ENCODE measurements around the gene TFCP2L1.

Gene TFCP2L1

DNA sequence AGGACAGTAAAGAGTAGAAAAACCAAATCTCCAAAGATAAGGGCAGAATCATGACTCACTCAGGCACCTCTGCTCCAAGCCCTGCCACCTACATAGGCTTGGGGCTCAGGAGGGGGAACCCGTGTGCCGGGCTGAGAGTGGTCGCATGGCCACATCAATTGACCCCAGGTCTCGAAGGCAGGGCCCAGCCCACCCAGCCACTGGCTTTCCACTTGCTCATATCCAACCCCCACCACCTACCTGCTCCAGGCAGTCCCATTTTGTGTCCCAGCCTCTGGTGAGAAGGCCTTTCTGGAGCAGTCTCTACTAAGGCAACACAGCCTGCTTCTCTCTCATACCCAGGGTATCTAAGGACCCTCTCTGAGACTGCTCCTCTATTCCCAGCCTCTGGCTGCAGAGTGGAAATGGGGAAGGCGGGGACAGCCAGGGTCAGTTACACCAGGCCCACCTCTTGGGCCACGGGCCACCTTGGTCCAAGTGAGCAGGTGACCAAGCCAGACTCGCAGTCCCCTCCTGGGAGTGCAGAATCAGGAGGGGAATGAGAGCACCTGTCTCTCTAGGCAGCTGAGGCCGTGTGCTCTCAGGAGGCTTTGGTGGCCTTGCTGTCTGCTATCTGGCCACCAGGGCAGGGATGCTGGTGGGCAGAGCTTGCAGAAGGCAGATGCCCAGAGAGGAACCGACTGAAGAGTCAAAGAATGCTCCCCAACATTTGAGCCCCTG lies 20.8 kb downstream of the TFCP2L1 start:
- no peak for DNase-seq

DNA sequence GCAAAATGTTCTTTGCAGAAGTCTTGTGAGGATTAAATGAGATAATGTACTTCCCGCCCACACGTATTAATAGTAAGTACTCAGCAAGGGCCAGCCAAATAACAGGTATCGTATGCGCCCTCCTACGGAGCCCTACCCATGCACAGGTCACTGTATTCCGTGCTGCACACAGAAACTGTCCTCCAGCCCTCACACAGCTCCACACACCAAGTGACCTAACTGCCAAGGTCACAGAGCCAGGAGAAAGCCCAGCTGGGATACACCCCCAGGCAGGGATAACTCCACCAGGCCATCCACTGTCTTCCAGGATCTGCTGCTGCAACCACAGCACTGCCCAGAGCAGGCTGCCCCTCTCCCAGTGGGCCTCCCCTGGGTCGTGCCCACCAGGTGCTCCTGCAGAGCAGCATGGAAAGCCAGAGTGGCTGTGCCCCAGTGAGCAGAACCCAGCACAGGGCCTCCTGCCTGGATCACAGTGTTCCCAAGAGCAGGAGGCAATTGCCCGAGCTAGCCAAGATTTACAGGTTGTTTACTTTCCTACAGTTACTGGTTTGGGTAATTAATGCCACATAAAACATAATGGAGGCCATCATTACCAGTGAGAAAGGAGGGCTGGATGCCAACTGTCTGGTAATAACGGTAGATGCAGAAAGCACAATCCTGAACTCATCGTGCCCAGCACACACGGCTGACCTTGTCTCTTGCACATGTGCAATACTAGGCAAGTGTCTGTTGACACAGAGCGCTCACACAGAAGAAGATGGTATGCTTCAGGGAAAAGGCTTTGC lies 24.4 kb downstream of the TFCP2L1 start:
- DNase-seq = no peak

DNA sequence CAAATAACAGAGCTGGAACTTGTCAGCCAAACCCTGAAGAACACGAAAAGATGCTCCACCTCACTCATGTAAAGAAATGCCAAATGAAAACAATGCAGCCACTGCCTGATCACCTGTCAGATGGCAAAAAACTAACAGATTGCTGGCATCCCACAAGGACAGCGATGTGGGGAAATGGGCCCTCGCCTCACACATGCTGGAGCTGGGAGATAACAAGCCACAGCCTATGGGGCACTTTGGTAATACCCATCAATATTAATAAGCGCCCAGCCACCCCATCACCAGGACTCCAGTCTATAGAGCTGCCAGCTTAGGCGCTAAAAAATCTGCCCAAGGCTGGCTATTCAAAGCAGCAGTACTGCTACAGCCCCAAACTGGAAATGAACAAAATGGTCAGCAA lies 27.0 kb downstream of the TFCP2L1 start:
- DNase-seq = no peak

- no peak for DNase-seq
These were observed 27.5 kb downstream of the TFCP2L1 start for GRCh38 chr2:121257480-121257840.

DNA sequence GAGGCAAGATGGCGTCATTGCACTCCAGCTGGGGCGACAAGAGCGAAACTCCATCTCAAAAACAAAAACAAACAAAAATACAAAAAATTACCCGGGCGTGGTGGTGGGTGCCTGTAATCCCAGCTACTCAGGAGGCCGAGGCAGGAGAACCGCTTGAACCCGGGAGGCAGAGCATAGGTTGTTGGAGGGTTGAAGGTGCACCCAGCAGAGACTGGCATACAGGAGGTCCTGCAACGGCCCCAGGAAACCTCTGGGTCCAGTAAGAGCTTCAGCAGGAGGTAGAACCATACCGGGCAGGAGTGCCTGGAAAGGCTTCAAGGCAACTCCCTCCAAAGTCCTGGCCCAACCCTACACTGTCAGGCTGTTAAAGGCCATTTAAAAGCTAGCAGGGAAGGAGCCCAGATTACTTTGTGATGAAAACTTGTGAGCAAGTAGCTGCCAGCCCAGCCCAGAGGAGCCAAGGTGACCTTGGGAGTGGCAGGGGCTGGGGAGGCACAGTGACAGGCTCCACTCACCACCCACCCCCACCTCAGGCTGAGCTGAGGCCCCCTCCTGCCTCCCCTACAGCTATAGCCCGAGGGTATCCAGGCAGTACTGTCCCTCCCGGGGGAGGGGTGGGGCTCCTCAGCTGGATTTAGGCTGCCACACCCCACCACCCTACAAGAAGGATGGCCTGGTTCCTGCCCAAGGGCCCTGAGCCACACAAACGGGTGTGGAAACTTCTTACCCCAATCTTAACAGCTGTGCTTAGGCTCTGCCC lies 28.1 kb downstream of the TFCP2L1 start:
- DNase-seq = no peak

DNA sequence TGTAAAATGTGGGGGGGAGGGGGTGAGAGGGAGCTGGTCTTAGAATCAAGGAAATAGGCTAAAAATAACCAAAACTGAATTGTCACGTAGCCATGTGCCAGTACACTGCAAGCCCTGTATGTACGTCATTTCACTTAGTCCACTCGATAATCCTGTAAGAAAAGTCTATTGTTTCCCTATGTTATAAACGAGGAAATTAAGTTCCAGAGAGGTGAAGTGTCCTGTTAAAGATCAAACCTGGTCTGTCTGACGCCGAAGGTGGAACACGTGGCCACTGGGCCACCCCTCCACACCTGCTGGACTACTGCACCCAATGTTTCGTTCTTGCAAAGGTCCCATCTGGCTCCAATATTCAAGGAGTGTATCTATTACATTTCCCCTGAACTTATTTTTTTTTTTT lies 29.6 kb downstream of the TFCP2L1 start:
- DNase-seq = no peak

DNA sequence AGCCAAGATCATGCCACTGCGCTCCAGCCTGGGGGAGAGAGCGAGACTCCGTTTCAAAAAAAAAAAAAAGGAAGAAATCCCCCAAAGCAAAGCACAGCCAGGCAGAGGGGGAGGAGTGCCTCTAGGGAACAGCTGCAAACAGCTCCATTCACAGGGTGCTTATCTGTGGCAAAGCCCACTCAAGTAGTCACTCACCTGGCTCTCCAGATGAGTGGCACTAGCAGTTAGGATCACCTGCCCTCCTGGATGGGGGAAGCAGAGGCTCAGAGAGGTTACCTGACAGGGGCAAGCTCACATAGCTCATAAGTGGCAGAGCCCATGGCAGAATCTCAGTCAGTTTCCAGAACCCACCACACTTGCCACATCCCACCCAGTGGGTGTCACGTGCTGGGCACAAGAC lies 30.3 kb downstream of the TFCP2L1 start:
- DNase-seq = no peak

DNA sequence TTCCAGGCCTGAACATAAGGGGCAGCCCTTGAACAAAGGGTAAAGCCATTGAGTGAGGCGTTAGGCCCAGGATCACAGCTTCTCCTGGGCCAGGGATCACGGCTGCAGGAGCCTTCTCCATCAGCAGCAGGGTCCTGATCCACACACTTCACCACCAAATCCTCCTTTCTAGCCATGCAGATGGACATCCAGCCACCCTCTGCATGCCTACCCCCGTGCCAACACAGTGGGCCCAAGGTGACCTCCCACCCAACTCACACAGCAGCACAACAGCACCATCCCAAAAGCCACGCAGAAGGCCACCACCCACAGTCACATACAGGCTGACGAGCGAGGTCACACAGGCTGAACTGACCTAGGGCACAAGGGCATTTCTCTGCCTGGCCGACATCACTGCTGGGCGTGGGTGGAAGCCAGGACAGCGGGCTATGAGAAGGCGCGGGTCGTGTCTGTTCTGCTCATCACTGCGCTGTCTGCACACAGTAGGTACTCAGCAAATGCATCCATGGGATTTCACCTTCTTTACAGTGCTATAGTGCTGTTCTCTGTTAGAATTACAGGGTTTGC lies 31.2 kb downstream of the TFCP2L1 start:
- no peak for DNase-seq

DNA sequence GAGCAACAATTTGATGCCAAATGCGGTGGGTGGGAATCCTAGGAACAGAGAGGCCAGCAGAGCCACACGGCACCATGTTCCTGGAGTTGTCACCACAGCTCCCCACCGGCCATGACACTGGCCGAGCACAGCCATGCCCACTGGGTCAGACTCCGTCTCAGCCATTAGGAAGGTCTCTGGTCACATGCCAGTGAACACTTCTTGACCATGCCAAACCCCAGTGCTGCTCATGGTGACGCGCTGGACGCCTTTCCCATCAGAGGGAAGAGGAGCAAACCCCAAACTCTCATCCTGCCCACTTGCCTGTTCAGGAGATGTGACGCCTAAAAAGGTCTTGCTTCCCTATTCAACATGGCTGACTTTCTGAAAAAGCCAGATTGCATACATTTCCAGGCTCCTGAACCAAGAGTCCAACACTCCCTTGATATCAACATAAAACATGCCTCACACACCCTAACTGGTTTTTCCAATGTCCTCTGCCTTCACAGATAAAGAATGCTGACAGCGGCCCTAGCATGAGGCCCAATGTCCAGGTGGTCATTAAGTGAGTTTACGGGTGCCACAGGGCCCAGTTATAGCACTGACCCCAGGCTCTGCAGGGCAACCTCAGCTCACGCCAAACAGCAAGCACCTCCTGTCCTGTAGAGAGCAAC lies 31.9 kb downstream of the TFCP2L1 start:
- DNase-seq = no peak

DNA sequence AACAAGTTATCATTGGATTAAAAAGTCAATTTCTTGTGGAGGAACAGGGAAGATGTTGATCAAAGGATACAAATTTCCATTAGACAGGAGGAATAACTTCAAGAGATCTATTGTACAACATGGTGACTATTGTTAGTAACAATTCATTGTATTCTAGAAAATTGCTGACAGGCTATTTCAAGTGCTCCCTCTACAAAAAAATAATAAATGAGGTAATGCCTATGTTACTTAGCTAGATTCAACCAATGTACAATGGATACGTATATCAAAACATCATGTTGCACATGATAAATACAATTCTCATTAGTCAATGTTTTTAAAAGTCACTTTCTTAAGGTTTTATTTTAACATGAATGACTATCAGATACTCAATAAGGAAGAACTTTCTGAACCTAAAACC lies 33.5 kb downstream of the TFCP2L1 start:
- DNase-seq = no peak

DNA sequence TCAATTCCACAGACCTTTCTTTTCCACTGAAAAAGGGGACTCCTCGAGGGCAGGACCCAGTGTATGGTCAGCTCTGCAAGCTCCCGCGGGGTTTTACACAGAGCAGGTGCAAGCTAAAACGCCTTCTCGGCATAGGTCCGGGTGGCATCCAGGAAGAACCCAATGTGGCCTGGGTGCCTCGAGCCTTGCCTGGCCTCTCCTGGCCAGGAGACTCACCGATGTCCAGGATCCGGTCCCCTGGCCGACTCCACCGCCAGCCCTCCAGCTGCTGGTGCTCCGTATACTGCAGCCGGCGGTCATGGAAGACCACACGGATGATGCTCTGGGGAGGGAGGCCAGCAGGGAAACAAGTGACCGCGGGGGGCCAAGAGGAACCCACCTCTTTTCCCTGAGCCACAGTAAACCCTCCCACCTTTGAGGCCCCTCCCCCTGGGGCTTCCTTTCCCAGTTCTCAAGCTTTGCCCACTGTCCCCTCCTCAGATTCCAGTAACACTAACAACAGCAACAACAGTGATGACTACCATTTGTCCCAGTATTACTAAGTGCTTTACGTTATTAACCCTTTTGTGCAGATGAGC lies 36.1 kb downstream of the TFCP2L1 start:
- no peak for DNase-seq

- DNase-seq = no peak
These were observed 37.0 kb downstream of the TFCP2L1 start for GRCh38 chr2:121247971-121248370.

DNA sequence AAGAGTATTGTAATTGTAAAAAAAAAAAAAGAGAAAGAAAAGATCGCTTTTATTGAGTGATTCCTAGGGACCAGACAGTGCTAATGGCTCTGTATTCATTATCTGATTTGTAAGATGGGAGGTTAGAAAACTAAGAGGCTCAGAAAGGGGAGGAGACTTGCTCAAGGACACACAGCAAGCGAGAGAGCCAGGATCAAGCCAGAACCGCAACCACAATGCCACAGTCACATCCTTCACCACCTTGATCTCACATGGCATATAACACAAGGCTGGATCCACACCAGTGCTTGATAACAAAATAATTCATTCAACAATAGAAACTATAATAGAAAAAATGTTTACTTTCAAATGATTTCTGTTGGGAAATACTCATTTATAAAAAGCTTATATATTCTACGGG lies 37.5 kb downstream of the TFCP2L1 start:
- DNase-seq = no peak

DNA sequence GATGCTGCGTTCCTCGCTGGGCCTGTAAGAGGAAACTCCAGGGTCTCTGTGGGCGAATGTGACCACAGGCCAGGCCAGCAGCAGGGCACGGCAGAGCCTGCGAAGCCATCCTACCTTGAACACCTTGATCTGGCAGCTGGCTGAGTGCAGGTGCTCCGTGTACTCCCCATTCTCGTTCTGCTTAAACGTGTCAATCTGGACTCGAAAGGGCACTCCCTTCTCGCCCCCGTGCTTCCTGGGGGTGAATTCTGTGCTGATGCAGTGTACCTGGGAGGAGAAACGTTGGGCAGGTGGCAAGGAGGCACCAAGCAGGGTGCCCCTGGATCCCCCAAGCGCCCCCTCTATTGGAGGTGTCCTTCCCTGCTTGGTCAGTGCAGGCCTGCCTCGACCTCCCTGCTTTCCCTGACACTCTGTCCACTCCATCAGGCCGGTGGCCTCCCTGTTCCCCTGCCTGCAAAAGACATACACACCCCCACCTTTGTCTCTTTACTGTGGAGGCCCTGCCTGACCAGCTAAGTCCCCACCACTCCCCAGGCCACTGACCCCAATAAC lies 38.2 kb downstream of the TFCP2L1 start:
- no peak for DNase-seq

GRCh38 chr2:121245913-121246312 lies 39.1 kb downstream of the TFCP2L1 start:
- no peak for DNase-seq

DNA sequence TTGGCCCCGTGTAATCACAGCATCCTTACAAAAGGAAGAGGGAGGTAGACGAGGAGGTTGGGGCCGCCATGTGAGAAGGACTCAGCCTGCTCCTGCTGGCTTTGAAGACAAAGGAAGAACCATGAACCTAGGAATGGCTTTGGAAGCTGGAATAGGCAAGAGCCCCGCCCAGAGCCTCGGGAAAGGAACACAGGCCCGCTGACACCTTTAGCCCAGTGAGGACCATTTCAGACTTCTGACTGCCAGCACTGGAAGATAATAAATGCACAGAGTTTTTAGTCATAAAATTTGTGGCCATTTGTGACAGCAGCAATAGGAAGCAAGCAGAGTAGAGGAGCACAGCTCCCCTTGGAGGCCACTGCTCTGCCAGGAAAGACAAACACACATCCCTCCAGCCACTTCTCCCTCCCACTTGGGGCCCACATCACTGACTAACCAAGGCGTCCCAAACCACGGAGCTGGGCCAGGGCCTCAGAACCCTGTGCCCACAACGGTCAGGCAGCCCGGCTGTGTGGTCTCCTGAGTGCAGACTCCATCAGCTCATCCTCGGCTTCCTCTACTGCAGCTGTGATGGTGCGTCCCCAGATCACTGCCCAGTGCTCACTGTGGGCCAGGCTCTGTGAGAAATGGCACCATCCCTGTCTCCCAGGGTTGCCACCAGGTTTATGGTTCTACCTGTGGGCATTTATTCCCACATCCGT lies 39.7 kb downstream of the TFCP2L1 start:
- DNase-seq = no peak

GRCh38 chr2:121244616-121245015 lies 40.4 kb downstream of the TFCP2L1 start:
- no peak for DNase-seq

DNA sequence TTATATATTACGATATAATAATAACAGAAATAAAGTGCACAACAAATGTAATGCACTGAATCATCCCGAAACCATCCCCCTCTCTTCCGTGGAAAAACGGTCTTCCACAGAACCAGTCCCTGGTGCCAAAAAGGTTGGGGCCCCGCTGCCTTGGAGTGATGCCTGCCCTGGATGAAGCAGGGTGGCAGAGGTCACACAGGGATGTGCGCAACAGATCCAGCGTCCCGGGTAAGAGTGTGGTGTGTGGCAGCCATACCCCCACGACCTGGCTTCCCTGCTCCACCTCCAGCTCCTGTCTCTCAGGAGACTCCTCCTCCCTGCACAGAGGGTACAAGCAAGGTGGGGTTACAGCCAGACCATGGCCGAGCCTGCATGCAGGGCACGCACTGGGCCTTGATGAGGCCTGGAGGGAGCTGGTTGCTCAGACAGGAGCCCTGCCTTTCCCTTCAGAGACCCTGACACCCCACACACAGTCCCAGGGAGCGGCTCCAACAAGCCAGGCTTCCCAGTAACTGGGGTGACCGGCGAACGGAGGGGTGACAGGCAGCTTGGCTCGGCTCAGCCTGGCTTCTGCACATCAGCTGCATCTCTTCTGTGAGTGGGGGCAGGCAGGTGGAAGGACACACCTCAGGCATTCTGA lies 41.1 kb downstream of the TFCP2L1 start:
- DNase-seq = no peak

- DNase-seq = no peak
These were observed 42.0 kb downstream of the TFCP2L1 start for GRCh38 chr2:121242976-121243375.

GRCh38 chr2:121242175-121242875 lies 42.7 kb downstream of the TFCP2L1 start:
- no peak for DNase-seq
